Fibroblast of peridontal ligament (primary cell): ENCODE measurements around the gene MVB12B.
A peak's percentile ranks its signal among the peaks of the same experiment; 100 is the strongest.
"Not testable (repeated sequence)": the region's sequence is repeated elsewhere in the genome, so short reads cannot be mapped to it uniquely, and the experiment has no call there.

Experiments used
- DNase-seq: peaks from one replicate; pipeline ENCODE4 v3.0.0-alpha.2; 2010; ENCODE audit errors: extremely low read depth

MVB12B gene, protein sequence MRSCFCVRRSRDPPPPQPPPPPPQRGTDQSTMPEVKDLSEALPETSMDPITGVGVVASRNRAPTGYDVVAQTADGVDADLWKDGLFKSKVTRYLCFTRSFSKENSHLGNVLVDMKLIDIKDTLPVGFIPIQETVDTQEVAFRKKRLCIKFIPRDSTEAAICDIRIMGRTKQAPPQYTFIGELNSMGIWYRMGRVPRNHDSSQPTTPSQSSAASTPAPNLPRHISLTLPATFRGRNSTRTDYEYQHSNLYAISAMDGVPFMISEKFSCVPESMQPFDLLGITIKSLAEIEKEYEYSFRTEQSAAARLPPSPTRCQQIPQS

DNA sequence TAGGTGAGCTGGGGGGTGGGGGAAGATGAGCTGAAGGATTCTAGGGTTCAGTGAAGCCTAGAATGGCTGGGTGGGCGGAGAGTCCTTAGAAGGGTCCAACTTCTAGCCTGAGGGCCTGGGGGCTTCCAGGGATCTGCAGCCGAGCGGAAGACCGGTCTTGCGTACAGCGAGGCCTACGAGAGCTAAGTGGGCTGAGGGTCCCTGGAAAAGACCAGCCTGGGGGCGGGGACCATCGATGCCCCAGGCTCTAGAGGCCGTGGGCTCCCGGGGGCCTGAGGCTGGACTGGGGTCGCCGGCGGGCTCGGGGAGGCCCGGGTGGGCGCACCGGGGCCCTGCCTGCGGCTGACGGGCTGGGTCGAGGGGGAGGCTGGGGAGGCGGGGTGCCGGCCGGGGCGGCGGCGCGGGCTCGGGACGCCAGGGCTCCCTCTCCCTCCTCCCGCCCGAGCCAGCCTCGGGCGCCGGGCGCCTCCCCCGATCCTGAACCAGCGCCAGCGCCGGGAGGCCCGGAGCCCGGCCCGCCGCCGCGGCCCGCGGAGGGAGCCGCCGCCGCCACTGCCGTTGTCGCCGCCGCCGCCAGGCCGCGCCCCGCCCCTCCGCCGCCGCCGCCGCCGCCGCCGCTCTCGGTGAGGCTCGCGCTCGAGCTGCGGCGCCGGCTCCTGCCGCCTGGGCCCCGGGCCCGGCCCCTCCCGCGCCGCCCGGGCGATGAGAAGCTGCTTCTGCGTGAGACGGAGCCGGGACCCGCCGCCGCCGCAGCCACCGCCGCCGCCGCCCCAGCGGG, at the start of gene MVB12B:
Gene MVB12B (plus strand): TSS at position 602 of the 778 bp plus-strand sequence. CDS start 101 bp downstream, at position 703.
- DNase-seq, result peak; percentile 22

GRCh38 chr9:126283799-126284465, 42.7 kb upstream of the MVB12B start:
- no peak for DNase-seq

- not testable (repeated sequence) for DNase-seq
These were observed 41.0 kb upstream of the MVB12B start for GRCh38 chr9:126285652-126286051.

DNA sequence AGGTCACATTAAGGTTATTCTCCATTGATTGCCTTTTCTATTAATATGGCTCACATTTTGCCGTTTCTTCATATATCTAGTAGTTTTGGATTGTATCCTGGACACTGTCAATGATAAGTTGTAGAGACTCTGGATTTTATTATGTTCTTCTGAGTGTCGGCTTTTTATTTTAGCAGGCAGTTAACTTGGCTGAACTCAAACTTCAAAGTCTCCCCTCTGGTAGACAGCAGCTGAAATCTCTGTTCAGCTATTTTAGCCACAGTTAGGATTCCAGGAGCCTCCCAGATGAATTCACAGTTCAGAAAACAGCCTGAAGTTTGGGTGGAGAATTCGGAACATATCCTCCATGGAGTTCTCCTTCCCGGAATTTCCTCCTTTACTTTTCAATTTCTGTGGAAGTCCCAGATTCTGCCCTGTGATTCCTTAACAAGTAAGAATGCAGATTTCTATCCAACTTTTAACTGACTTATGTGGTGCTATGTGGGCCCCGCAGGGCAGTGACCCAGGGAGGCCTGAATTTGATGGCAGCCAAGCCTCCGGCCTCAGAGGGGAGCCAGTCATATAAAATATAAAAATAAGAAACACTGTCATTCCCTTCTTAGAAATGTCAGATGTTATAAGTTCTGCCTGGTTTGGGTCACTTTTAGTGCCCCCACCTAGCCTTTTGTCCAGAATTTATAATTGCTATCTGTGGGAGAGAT, 39.3 kb upstream of the MVB12B start:
- no peak for DNase-seq

- DNase-seq, result no peak
These were observed 35.8 kb upstream of the MVB12B start for GRCh38 chr9:126290871-126291270.

- no peak for DNase-seq
These were observed 34.7 kb upstream of the MVB12B start for GRCh38 chr9:126291925-126292324.

DNA sequence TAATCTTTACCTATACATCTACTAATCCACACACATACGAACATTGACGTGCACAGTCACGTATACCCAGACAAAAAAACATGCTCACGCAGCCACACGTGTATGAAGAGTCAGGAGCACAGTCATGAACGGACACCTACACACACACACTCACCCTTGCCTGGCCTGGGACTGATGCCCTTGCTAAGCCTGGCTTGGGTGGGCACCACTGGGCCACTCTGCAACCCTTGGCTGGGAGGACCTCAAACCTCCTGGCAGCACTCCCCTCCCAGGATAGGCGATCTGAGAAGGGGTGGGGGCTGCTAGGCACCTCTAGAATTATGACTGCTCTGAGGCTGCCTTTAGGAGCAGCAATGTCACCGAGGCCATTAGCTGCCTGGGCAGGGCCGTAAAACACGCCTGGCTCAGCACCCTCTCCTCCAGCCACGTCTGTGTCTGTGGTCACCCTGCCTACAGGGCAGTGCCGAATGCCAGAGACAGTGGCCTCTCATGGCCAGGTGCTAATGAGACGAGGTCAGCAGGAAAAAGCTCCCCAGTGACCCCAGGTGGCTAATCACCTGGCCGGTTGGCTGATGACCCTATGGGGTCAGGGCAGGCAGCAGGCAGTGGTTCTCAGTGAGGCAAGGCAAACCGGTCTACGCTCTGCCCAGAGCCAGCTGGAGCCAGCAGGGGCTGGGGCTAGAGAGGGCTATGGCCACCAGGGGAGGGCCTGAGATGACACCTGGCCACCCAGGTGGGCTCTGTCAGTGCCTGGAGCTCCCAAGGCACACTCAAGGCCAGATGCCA, 33.7 kb upstream of the MVB12B start:
- no peak for DNase-seq

DNA sequence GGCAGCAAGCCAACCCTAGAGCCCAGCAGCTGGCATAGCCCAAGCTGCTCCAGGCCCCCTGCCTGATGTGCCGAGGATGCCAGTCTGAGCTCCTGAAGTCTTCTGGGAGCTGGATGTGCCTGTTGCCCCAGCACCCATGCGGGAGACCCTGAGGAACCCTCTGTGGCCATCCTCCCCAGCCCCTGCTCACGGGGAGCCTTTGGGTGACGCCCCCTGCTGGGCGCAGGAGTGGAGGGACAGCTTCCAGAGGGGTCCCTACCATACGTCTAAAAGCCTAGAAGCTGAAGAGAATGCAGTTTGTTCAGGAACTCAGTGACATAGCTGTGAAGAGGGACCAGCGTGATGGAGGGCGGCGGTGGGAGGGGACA, 33.1 kb upstream of the MVB12B start:
- no peak for DNase-seq

- no peak for DNase-seq
These were observed 32.1 kb upstream of the MVB12B start for GRCh38 chr9:126294331-126295081.

DNA sequence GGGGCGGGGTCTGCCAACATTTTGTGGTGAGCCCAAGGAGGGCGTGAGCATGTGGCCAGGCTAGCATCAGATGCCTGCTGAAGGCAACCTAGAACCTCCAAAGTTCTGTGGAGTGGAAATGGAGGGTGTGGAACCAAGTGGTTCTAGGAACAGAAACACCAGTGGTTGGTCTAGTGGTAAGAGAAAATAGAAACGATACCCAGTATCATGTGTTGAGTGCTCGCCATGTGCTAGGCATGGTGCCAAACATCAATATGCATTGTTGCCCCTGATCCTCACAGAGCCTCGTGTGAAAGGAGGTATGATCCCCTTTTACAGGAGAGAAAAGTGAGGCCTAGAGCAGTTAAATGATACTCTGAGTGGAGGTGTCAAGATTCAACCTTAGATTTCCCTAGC, 31.5 kb upstream of the MVB12B start:
- DNase-seq, result no peak

GRCh38 chr9:126295516-126295915, 31.1 kb upstream of the MVB12B start:
- no peak for DNase-seq

- no peak for DNase-seq
These were observed 30.6 kb upstream of the MVB12B start for GRCh38 chr9:126295936-126296600.

- DNase-seq, result no peak
These were observed 29.9 kb upstream of the MVB12B start for GRCh38 chr9:126296687-126297086.

- DNase-seq, result no peak
These were observed 29.0 kb upstream of the MVB12B start for GRCh38 chr9:126297661-126298060.

DNA sequence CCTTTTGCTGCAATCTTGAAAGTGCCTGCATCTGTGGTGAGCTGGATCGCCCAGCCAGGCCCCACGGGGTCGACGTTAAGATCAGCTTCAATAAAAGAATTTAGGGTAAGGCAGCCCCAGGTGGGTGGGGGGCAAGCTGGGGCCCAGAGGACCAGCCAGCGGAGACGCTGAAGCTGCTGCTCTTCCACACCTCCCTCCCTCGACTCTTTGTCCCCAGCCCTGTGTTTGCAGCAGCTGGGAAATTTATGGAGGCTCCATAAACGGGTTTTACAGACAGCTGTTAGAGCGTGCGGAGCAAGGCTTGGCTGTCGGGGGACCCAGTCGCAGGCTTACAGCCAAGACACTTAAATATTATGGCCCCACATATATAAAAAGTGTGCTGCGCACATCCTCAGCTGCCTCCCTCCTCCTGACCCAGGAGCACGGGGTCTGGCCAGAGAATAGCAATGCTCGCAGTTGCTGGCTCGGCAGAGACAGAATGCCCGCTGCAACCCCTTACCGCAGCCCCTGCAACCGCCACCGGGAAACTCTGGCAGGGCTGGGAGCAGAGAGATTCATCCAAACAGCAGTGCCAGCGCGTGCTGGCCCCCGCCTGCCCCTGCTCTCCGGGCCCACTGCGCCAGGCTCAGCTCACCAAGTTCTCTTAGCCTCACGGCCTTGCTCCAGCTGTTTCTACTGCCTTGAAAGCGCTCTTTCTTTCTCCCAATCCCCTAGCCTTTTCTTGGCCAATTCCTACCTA, 28.4 kb upstream of the MVB12B start:
- DNase-seq, result no peak

DNA sequence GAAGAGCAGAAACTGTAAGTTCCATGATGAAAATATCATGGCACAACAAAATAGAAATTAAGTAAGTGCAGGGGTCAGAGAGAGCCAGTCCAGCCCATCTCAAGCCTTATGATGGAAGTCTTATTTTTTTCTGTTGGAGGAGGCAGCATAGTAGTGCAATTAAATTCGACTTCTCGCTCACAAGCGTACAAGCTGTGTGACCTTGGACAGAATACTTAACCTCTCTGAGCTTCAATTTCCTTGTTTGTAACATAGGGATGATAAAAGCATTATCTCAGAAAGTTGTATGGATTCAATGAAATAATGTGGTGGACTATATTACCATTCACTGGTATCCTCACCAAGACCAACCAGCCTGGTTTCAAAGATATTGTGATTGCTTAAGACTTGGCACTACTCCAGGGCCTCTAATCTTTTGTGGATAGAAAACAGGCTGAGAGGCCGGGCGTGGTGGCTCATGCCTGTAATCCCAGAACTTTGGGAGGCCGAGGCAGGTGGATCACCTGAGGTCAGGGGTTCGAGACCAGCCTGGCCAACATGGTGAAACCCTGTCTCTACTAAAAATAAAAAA, 26.8 kb upstream of the MVB12B start:
- DNase-seq, result no peak

DNA sequence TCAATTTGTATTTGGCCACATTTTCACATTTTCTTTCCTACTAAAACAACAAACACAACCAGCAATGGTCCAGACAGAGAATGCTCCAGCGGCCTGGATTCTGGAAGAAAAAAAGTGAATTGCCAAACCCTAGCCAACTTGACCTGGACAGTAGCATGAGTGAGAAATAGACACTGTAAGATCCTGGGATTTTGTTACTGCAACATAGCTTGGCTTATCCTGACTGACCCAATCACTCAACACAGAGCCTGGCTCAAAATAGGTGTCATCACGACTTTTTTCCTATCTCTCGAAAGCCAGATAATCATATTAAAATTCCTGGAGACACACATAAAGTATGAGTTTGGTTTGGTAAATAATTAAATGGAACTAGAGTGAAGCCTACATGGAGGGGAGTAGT, 25.4 kb upstream of the MVB12B start:
- DNase-seq, result no peak

- DNase-seq, result peak; percentile 66
These were observed 24.5 kb upstream of the MVB12B start for GRCh38 chr9:126301985-126302603.

- DNase-seq, result no peak
These were observed 23.9 kb upstream of the MVB12B start for GRCh38 chr9:126302730-126303129.
